GM19438 (cell line): Measurements from ENCODE around the gene CCDC137.
"Not testable (repeated sequence)": the region's sequence is repeated elsewhere in the genome, so short reads cannot be mapped to it uniquely, and the experiment has no call there.

Experiments
- ATAC-seq: cut with Tn5 transposase; IDR thresholded peaks from one replicate; pipeline ENCODE4 v1.9.1; 2021; ENCODE audit warnings: low read depth; ENCODE audit not compliant: unreplicated experiment

CCDC137 gene, protein sequence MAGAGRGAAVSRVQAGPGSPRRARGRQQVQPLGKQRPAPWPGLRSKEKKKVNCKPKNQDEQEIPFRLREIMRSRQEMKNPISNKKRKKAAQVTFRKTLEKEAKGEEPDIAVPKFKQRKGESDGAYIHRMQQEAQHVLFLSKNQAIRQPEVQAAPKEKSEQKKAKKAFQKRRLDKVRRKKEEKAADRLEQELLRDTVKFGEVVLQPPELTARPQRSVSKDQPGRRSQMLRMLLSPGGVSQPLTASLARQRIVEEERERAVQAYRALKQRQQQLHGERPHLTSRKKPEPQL

DNA sequence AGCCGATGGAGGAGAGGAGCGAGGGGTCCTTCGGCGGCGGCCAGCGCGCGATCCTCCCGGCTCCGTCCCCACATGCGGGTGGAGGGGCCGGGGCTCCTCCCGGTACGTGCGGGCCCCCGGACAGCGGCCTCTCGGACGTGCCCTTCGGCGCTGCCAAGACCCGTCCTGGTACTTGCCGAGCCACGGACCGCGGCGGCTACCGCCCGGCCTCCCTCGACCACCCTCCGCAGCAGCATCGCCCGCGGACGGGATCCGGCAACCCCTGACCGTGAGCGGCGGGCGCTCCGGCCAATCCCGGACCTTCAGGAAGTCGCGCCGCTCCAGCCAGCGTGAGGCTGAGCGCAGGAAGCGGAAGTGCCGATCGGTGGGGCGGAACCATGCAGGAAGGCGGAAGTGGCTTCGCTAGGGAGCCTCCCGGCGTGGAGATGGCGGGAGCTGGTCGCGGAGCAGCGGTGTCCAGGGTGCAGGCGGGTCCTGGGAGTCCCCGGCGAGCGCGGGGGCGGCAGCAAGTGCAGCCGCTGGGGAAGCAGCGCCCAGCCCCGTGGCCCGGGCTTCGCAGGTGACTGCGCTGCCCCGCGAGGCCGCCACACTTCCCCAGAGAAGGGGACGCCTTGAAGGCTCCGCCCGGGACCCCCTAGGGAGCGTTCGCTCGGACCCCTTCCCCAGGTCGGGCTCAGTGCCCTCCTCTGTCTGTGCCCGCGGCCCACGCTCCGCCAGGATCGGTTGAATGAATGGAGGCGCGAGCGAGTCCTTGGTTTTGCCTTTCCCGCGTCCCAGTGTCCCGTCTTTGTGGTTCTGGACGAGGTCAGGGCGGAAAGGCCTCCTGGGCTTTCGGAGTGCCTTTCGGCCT, at the start of gene CCDC137, which contains the start of gene OXLD1:
TSS of gene CCDC137 (plus strand) at position 396 of the 850 bp plus-strand sequence. CDS start at position 426, 30 bp downstream.
TSS of gene OXLD1 (minus strand) at position 264 of the 850 bp plus-strand sequence. CDS start at position 236, 28 bp downstream.
- ATAC-seq = peak; percentile 88

DNA sequence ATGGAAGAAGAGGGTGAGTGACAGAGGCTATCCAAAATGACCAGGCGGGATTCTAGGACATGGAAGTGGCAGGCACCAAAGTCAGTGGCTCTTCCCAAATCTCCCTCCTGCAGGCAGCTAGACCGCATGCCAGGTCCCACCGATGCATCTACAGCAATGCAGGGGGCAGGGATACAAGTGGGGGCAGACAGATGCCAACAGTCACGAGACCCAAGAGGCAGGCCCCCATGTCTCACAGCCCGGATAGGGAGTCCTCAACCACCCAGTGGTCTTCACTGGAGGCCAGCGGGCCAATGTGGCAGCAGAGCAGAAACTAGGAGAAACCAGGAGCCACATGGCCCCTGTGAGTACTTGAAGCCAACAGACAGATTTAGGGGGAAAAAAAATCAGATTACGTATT, 49.7 kb upstream of the CCDC137 start:
- no peak for ATAC-seq

DNA sequence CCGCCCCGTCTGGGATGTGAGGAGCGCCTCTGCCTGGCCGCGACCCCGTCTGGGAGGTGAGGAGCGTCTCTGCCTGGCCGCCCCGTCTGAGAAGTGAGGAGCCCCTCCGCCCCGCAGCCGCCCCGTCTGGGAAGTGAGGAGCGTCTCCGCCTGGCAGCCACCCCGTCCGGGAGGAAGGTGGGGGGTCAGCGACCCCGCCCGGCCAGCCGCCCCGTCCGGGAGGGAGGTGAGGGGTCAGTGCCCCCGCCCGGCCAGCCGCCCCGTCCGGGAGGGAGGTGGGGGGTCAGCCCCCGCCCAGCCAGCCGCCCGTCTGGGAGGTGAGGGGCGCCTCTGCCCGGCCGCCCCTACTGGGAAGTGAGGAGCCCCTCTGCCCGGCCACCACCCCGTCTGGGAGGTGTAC, 48.2 kb upstream of the CCDC137 start:
- not testable (repeated sequence) for ATAC-seq

DNA sequence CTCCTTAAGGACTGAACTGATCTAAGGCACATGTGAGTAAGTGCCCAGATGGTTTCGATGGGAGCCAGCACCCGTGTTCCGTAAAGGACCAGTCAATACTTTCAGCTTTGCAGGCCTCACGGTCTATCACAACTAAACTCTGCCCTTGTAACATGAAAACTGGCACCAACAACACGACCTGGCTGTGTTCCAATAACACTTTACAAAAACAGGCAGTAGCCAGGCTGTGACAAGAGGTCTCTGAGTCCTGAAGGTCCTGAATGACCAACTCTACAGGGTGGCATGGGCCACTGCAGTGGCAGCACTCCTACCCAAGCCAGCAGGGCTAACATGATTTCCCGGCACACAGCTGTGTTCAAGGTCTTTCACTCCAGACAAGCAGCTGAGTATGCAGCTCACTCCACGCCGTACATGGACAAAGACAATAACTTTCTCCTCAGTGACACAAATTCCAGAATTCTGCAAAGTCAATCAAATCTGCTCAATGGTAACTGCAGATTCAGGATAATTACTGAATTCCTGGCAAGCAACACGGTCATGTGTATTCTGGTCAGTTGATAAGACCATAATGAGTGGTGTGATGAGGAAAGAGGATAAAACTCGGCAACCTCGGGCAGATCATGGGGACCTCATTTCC, 44.9 kb upstream of the CCDC137 start:
- no peak for ATAC-seq

DNA sequence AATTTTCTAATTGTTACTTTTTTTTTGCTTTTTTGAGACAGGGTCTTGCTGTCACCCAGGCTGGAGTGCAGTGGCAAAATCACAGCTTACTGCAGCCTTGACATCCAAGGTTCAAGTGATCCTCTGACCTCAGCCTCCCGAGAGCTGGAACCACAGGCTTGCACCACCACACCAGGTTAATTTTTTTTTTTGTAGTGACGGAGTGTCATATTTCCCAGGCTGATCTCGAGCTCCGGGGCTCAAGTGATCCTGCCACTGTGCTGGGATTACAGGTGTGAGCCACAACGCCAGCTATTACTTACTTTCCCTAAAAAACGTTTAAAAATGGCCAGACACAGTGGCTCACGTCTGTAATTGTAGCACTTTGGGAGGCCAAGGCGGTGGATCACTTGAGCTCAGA, 36.3 kb upstream of the CCDC137 start:
- ATAC-seq = no peak

DNA sequence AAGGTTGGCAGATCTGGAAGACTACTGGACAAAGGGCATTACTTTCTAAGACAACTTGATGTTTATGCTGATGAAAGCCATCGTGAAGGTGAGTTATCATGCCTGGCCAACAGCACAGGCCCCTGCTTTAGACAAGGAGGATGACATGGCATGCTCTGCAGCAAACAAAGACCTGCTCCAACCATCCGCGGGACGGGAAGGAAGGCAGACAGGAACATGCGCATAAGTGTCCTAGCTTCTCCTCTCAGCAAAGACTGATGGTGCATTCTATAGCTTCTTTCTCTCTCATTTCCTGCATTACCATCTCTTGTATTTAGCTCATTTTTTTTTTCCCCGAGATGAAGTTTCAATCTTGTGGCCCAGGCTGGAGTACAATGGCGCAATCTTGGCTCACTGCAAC, 35.1 kb upstream of the CCDC137 start:
- ATAC-seq = no peak

DNA sequence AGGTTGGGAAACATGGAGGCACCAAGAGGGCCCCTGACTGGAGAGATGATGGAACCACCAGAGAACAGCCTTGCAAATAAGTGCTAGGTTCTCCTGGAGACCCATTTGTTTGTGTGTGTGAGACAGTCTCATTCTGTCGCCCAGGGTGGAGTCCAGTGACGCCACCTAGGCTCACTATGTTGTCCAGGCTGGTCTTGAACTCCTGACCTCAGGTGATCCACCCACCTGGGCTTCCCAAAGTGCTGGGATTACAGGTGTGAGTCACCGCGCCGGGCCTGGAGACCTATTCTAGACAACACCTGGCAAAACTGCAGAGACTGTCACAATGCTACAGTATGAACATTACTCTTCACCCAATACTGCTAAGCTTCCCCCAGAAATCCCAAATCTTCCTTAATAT, 31.1 kb upstream of the CCDC137 start:
- ATAC-seq = no peak

DNA sequence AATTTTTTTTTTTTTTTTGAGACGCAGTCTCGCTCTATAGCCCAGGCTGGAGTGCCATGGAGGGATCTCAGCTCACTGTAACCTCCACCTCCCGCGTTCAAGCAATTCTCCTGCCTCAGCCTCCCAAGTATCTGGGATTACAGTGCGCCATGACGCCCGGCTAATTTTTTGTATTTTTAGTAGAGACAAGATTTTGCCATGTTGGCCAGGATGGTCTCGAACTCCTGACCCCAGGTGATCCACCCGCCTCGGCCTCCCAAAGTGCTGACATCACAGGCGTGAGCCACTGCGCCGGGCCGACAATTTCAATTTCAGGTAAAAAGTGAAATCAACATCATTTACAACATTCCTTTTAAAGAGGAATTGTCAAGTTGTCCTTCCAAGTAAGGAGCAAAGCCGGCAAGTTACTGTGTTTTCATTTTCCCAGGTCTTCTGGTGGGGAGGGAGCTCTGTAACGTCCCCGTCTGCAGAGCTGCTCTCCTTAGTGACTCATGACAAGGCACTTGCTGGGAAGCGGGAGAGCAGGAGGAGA, 30.5 kb upstream of the CCDC137 start:
- no peak for ATAC-seq

DNA sequence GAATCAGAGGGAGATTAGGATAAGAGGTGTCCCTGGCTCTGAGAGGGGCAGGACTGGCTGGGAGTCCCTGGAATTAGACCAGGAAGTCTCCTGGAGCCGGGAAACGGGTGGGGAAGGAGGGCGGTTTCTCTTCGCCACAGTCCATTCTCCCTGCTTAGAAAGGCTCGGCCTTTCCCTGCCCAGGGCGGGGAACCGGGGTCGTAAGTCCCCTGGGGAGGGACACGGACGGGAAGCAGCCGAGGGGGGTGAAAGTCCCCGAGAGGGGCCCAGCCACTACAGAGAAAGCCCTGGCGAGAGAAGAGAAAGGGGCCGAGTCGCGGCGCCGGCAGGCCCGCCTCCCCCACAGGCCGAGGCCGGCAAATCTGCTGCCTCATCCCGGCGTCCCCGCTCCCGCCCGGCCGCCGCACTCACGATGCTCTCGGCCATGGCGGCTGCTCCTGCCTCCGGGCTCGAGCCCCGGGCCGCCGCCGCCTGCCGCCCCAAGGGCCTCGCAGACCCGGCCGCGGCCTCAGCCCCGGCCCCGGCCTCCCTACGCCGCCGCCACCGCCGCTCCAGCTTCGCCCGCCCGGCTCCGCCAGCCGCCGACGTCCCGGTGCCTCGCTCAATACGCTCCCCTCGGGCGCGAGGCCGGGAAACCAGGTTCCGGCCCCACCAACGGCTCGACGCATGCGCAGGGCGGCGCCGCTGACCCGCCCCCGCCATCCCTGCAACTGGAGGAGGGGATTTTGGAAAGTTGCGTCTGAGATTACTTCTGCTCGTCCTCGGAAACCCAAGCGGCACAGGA, 29.8 kb upstream of the CCDC137 start, which contains the start of the genes NPLOC4 and TSPAN10:
TSS of gene NPLOC4 (minus strand) at position 608 of the 784 bp plus-strand sequence. CDS start at position 426, 182 bp downstream.
TSS of gene TSPAN10 (plus strand) at position 692 of the 784 bp plus-strand sequence. CDS start 5,217 bp downstream, outside the sequence.
- ATAC-seq = peak; percentile 82

DNA sequence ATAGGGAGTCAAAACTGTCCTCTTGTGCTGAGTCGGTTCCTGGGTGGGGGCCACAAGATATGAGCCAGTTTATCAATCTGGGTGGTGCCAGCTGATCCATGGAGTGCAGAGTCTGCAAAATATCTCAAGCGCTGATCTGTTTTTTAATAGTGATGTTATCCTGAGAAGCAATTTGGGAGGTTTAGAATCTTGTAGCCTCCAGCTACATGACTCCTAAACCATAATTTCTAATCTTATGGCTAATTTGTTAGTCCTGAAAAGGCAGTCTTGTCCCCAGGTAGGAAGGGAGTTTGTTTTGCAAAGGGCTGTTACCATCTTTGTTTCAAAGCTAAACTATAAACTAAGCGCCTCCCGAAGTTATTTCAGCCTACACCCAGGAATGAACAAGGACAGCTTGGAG, 27.9 kb upstream of the CCDC137 start:
- no peak for ATAC-seq

DNA sequence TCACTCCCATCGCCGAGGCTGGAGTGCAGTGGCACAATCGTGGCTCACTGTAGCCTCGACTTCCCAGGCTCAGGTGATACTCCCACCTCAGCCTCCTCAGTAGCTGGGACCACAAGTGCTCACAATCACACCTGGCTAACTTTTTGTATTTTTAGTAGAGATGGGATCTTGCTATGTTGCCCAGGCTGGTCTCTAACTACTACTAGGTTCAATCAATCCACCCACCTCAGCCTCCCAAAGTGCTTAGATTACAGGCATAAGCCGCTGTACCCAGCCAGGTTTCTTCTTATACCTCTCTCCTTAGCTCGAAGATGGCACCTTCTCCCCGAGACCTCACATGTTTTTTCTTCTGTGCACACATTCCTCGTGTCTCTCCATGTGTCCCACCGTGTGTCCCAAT, 26.5 kb upstream of the CCDC137 start:
- ATAC-seq = no peak

DNA sequence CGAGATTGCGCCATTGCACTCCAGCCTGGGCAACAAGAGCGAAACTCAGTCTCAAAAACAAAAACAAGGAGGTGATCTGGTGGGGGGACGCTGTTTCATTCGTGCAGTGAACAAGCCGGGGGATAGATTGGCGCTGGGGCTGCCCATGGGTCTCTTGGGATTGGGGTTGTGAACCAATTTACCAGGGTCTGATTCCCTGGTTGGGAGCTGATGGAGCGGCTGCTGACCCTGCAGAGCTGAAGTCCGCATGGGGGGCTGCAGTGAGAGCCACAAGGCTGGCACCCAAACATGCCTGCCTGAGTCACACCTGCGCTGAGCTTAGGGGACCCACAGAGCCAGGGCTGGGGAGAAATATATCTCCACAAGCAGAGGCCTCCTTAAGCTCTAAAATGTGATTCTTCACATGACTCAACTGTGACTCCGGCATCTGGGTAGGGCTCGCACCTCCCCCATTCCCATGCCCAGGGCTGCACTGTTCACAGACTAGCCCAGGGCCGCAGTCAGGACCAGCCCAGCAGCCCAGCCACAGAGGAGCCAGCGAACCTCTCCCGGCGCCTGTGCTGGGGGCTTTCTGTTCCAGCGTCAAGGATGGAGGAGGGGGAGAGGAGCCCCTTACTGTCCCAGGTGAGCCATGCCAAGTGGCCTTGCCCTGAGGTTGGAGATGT, 24.6 kb upstream of the CCDC137 start:
- no peak for ATAC-seq

DNA sequence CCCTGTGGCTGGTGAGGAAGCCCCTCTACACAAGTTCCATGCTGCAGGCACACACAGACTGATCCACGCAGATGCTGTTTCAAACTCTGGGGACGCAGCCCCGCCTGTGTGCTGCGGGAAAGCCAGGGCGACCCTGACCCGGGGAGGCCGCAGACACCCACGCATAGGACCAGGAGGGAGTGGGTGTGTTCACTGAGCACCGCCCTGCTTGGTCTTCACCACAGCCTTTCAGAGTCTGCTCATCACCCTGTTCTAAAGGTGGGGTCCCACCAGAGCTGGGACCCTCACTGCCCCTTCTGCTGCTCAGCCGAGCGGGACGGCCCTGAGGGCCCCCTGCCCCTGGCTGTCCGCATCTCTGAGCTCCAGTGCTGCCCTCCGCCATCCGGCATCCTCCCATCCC, 22.0 kb upstream of the CCDC137 start:
- ATAC-seq = no peak

DNA sequence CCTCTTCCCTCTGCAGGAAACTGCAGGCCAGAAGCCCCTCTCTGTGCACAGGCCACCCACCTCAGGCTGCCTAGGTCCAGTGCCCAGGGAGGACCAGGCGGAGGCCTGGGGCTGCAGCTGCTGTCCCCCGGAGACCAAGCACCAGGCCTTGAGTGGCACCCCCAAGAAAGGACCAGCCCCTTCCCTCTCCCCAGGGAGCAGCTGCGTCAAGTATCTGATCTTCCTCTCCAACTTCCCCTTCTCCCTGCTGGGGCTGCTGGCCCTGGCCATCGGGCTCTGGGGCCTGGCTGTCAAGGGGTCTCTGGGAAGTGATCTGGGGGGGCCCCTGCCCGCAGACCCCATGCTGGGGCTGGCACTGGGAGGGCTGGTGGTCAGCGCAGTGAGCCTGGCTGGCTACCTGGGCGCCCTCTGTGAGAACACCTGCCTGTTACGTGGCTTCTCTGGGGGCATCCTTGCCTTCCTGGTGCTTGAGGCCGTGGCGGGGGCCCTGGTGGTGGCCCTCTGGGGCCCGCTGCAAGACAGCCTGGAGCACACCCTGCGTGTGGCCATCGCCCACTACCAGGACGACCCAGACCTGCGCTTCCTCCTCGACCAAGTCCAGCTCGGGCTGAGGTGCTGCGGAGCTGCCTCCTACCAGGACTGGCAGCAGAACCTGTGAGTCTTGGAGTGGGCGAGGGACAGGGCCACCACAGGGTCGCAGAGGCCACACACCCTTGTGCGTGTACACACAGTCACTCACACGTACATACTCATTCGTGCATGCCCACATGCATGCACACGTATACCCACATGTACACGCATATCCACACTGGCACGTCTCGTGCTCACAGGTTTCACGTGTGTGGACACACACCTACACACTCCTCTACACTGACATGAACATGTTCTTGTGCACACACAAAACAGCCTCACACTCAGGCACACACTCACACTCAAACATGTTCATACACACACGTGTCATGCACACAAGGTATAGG, 21.3 kb upstream of the CCDC137 start:
- no peak for ATAC-seq

DNA sequence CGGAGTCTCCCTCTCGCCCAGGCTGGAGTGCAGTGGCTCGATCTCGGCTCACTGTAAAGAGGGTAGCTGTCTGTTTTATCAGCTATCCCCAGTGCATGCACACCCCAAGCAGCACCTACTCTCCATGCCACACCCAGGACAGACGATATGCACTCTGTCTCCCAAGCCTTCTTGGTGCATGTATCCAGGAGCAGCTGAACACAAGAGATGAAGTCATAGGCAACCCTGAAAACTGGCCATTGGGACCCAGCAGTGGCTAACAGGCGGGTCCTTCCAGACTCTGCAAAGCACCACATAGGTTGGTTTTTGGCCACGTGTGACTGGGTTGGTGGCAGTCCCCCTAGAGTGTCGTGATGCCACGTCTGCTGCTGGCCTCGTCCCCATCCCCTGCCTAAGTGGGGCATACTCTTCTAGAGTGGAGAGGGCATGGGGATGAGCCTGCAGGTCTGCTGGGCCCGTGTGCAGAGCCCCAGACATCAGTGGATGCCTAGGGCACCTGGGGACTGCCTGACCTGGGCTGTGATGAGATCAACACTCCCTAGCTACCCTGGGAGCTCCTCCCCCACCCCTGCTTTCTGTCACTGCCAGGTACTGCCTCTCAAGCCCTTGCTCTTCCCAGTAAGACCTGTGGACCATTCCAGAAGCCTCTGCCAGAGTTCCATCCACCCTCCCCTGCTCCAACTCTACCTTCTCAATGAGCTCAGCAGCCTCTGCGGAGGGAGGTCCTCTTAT, 19.5 kb upstream of the CCDC137 start:
- no peak for ATAC-seq

DNA sequence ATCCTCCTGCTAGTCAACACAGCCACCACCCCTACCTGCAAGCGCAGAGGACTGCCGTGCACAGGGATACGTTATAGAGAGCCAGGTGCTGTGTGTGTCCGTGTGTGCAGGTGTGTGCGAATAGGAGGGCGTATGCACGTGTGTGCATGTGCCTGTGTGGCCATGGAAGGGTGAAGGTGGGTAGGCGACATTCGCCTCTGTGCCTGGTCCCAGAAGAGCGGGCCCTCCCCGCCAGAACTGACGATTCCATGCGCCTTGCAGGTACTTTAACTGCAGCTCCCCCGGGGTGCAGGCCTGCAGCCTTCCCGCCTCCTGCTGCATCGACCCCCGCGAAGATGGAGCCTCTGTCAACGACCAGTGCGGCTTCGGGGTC, 18.9 kb upstream of the CCDC137 start:
- no peak for ATAC-seq

DNA sequence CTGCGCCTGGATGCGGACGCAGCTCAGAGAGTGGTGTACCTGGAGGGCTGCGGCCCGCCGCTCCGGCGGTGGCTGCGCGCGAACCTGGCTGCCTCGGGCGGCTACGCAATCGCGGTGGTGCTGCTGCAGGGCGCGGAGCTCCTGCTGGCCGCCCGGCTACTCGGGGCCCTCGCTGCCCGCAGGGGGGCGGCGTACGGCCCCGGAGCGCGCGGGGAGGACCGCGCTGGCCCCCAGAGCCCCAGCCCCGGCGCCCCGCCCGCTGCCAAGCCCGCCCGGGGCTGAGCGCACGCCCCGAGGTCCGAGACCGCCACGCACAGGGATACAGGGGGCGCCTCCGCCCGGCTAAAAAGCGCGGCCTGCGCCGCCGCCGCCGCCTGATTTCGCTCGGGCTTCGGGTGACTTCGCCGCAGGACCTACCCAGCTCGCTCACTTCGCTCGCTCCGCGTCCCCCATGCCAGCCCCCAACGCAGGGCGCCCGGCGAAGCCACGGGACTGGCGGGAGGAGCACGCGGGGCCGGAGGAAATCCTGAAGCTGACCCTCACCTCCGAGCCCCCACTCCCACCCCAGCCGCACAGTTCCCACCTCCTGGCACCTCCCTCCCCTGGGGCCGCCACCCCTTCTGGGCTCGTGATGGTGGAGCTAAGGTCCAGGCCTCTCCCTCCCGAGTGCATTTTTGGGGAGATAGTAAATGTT, 18.4 kb upstream of the CCDC137 start:
- ATAC-seq = no peak
